Measurements from ENCODE around the gene TMCC2. TPM values are rescaled to one million over a fixed set of nuclear protein-coding genes. Genes with fewer than 3 reads are reported as not detected.
"Not testable (repeated sequence)": the region's sequence is repeated elsewhere in the genome, so short reads cannot be mapped to it uniquely, and the experiment has no call there.

TMCC2 gene
- 16.5 TPM for total RNA-seq

GRCh38 chr1:205227584-205228013, at the start of gene TMCC2:
Gene TMCC2 (plus strand): TSS chr1:205227946. CDS start chr1:205228565, 619 bp downstream.
- peak; percentile 88 for DNase-seq

- no peak for DNase-seq
These were observed 47.9 kb upstream of the TMCC2 start for GRCh38 chr1:205179842-205180241.

- DNase-seq, result not testable (repeated sequence)
These were observed 47.4 kb upstream of the TMCC2 start for GRCh38 chr1:205180331-205180730.

- DNase-seq, result no peak
These were observed 44.8 kb upstream of the TMCC2 start for GRCh38 chr1:205182930-205183329.

- DNase-seq, result no peak
These were observed 43.9 kb upstream of the TMCC2 start for GRCh38 chr1:205183676-205184335.

- DNase-seq, result peak; percentile 2
These were observed 41.6 kb upstream of the TMCC2 start for GRCh38 chr1:205186191-205186590.

- DNase-seq, result no peak
These were observed 40.3 kb upstream of the TMCC2 start for GRCh38 chr1:205187420-205187819.

- DNase-seq, result no peak
These were observed 39.6 kb upstream of the TMCC2 start for GRCh38 chr1:205188098-205188497.

GRCh38 chr1:205188596-205188995, 39.1 kb upstream of the TMCC2 start:
- no peak for DNase-seq

- no peak for DNase-seq
These were observed 38.6 kb upstream of the TMCC2 start for GRCh38 chr1:205189131-205189530.

GRCh38 chr1:205190845-205191577, 36.7 kb upstream of the TMCC2 start:
- no peak for DNase-seq

GRCh38 chr1:205191622-205192021, 36.1 kb upstream of the TMCC2 start:
- no peak for DNase-seq

GRCh38 chr1:205192287-205192686, 35.5 kb upstream of the TMCC2 start:
- DNase-seq, result no peak

GRCh38 chr1:205199090-205199930, 28.4 kb upstream of the TMCC2 start:
- no peak for DNase-seq

GRCh38 chr1:205199931-205200299, 27.8 kb upstream of the TMCC2 start:
- no peak for DNase-seq

- DNase-seq, result no peak
These were observed 23.2 kb upstream of the TMCC2 start for GRCh38 chr1:205204552-205204951.

- DNase-seq, result no peak
These were observed 22.7 kb upstream of the TMCC2 start for GRCh38 chr1:205205055-205205454.

GRCh38 chr1:205208811-205209210, 18.9 kb upstream of the TMCC2 start:
- no peak for DNase-seq

GRCh38 chr1:205210756-205211168, 17.0 kb upstream of the TMCC2 start:
- DNase-seq, result no peak

- DNase-seq, result peak; percentile 96
These were observed 16.4 kb upstream of the TMCC2 start, which contains the start of gene DSTYK for GRCh38 chr1:205211169-205211838. Gene DSTYK (minus strand): TSS chr1:205211702. CDS start chr1:205211535, 167 bp downstream.

- no peak for DNase-seq
These were observed 15.8 kb upstream of the TMCC2 start for GRCh38 chr1:205211839-205212536.

- no peak for DNase-seq
These were observed 13.0 kb upstream of the TMCC2 start for GRCh38 chr1:205214756-205215155.

Data from skin of body (tissue), 2 donors.